CD14-positive monocyte (primary cell): ENCODE measurements around the gene CRY2. TPM values are rescaled to one million over a fixed set of nuclear protein-coding genes. Genes with fewer than 3 reads are reported as not detected.

Experiments used
- DNase-seq, 3 donors: peaks; one replicate each; pipeline ENCODE4 v3.0.0-alpha.2; 2011 to 2022
- H2AFZ ChIP-seq: 2 replicates; pipeline ENCODE4 v1.6.0; 2012; ENCODE audit warnings: mild to moderate bottlenecking, low read depth, low read length, inconsistent platforms; ENCODE audit not compliant: insufficient read depth, poor library complexity, severe bottlenecking
- H3K27ac ChIP-seq, 2 donors: 1 replicate in 1 of 2; 2 replicates in 1 of 2; pipeline ENCODE4 v1.5.1; 2012 to 2013; ENCODE audit warnings: low read length in 2 of 2, control low read depth in 1 of 2, inconsistent platforms in 1 of 2, low read depth in 1 of 2, mild to moderate bottlenecking in 1 of 2
- H3K27me3 ChIP-seq, 2 donors: one replicate each; pipeline versions ENCODE4 v1.6.0 to v1.6.1; 2011 to 2013; ENCODE audit warnings: low read length in 2 of 2; ENCODE audit not compliant: control insufficient read depth in 2 of 2, insufficient read depth in 2 of 2
- H3K36me3 ChIP-seq, 2 donors: replicated peaks in 1 of 2; 1 replicate in 1 of 2; 2 replicates in 1 of 2; pipeline versions ENCODE4 v1.5.1 to v1.6.1; 2012 to 2013; ENCODE audit warnings: low read length in 2 of 2, control low read depth in 1 of 2, inconsistent platforms in 1 of 2, mild to moderate bottlenecking in 1 of 2; ENCODE audit not compliant: insufficient read depth in 2 of 2, control insufficient read depth in 1 of 2
- H3K4me1 ChIP-seq, 2 donors: 1 replicate in 1 of 2; 2 replicates in 1 of 2; pipeline versions ENCODE4 v1.5.1 to v1.6.1; 2012 to 2013; ENCODE audit warnings: low read length in 2 of 2, control low read depth in 1 of 2, inconsistent platforms in 1 of 2, mild to moderate bottlenecking in 1 of 2, moderate library complexity in 1 of 2; ENCODE audit not compliant: insufficient read depth in 2 of 2, control insufficient read depth in 1 of 2
- H3K4me2 ChIP-seq: replicated peaks from 2 replicates; pipeline ENCODE3; 2012; ENCODE audit warnings: low read length, moderate library complexity, mild to moderate bottlenecking; ENCODE audit not compliant: poor library complexity, severe bottlenecking; ENCODE audit errors: extremely low read depth
- H3K4me3 ChIP-seq, 3 experiments: fragments of 200-600 bp in 1 of 3; sonication (generic) in 1 of 3; replicated peaks in 1 of 3; 1 replicate in 2 of 3; 2 replicates in 1 of 3; pipeline ENCODE4 v1.5.1; 2011 to 2013; ENCODE audit warnings: low read length in 3 of 3, mild to moderate bottlenecking in 3 of 3, control low read depth in 2 of 3, low read depth in 2 of 3, inconsistent platforms in 1 of 3, moderate library complexity in 1 of 3
- H3K79me2 ChIP-seq: 2 replicates; pipeline ENCODE4 v1.6.0; 2012; ENCODE audit warnings: mild to moderate bottlenecking, control low read depth, inconsistent platforms, low read length, moderate library complexity; ENCODE audit not compliant: insufficient read depth
- H3K9ac ChIP-seq: 2 replicates; pipeline ENCODE4 v1.6.0; 2017; ENCODE audit warnings: low read length, mild to moderate bottlenecking; ENCODE audit not compliant: insufficient read depth, poor library complexity, severe bottlenecking
- H3K9me3 ChIP-seq, 2 donors: replicated peaks in 1 of 2; 1 replicate in 1 of 2; 2 replicates in 1 of 2; pipeline versions ENCODE4 v1.5.1 to v1.6.1; 2012 to 2013; ENCODE audit warnings: low read length in 2 of 2, control low read depth in 1 of 2; ENCODE audit not compliant: control insufficient read depth in 1 of 2, insufficient read depth in 1 of 2
- H4K20me1 ChIP-seq: 2 replicates; pipeline ENCODE4 v1.6.0; 2012; ENCODE audit warnings: mild to moderate bottlenecking, low read length, control low read depth, moderate library complexity; ENCODE audit not compliant: insufficient read depth
- H3K27ac Mint-ChIP-seq, 7 donors: one replicate each; pipeline ENCODE4 v1.8.0; 2020; ENCODE audit warnings: mild to moderate bottlenecking in 7 of 7, mixed read lengths in 7 of 7, moderate library complexity in 6 of 7, inconsistent platforms in 2 of 7
- H3K27me3 Mint-ChIP-seq, 3 donors: one replicate each; pipeline ENCODE4 v1.8.0; 2021 to 2022; ENCODE audit warnings: low read depth in 3 of 3, mild to moderate bottlenecking in 3 of 3, mixed read lengths in 3 of 3, moderate library complexity in 3 of 3, inconsistent platforms in 1 of 3
- H3K36me3 Mint-ChIP-seq, 2 donors: one replicate each; pipeline ENCODE4 v1.8.0; 2020; ENCODE audit warnings: mixed read lengths in 2 of 2, inconsistent platforms in 1 of 2, mild to moderate bottlenecking in 1 of 2
- H3K4me1 Mint-ChIP-seq: one replicate; pipeline ENCODE4 v1.8.0; 2020; ENCODE audit warnings: mild to moderate bottlenecking, mixed read lengths
- H3K4me3 Mint-ChIP-seq, 2 donors: one replicate each; pipeline ENCODE4 v1.8.0; 2020; ENCODE audit warnings: mild to moderate bottlenecking in 2 of 2, mixed read lengths in 2 of 2, moderate library complexity in 1 of 2
- H3K9me3 Mint-ChIP-seq, 7 donors: one replicate each; pipeline ENCODE4 v1.8.0; 2020 to 2022; ENCODE audit warnings: mixed read lengths in 7 of 7, mild to moderate bottlenecking in 6 of 7, moderate library complexity in 6 of 7, inconsistent platforms in 2 of 7
- WGBS: methylation state at CpG from one replicate; pipeline ENCODE4 v1.1.5; 2013; ENCODE audit warnings: missing lambda C conversion rate; ENCODE audit not compliant: insufficient coverage; 5-methylcytosine and 5-hydroxymethylcytosine counted together
- intact Hi-C, 2 donors: fragments of 100-400 bp; cut with micrococcal nuclease; formaldehyde crosslinking; loops; one replicate each; pipeline versions ENCODE4 v1.15.0 to v1.15.1; 2023
- polyA plus RNA-seq, 3 donors: library from polyadenylated mRNA; depleted of rRNA in 1 of 3; unstranded in 2 of 3; stranded (reverse) in 1 of 3; fragments of 300-500 nt in 2 of 3; fragments of >200 nt in 1 of 3; fragmentation: Illumina TruSeq in 2 of 3; gene quantifications; 1 replicate in 2 of 3; 2 replicates in 1 of 3; pipeline ENCODE4 v1.2.3, GENCODE V29; 2012 to 2021
- TF ChIP-seq, protein P1 (sequence below): fragments of 200-600 bp; IDR thresholded peaks from one replicate; pipeline ENCODE4 v1.8.0; 2022; ENCODE audit warnings: antibody characterized with exemption, mild to moderate bottlenecking

CRY2 gene
- polyA plus RNA-seq, 3 donors: 5.1 to 12.5 (median 7.2) TPM

DNA sequence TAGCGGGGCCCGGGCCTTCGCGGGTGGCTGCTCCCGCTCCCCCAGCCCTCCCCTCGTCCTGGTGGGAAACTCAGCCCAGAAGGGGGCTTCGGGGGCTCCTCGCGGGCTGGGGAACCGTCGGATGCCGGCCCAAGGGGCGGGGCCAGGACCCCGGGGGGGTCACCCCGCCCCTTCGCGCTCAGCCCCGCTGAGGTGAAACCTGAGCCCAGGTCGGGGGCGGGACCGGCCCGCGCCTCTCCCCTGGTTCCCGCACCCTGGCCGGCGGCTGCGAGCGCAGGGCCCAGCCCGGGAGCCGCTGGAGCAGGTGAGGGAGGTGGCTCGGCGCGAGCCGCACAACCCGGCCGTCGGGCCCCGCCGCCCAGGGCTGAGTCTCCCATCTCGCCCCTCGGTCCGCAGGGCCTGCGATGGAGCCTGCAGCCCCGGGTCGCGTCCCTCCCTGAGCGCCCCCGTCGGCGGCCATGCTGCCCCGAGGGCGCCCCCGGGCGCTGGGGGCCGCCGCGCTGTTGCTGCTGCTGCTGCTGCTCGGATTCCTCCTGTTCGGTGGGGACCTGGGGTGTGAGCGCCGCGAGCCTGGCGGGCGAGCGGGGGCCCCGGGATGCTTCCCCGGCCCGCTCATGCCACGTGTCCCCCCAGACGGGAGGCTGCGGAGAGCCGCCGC, 75.3 kb downstream of the CRY2 start, which contains the start of gene LARGE2:
TSS of gene LARGE2 (plus strand) at position 232 of the 658 bp plus-strand sequence. CDS start at position 459, 227 bp downstream.
- peaks cover 3 to 9% of the 10 kb centered on the region in 2 donors for H3K36me3 Mint-ChIP-seq
- 1% methylated on average over 73 of the region's 73 CpGs for WGBS
- H3K27ac ChIP-seq: no peak within 1 kb of the TSS
- no peaks in the 10 kb centered on the region for H3K36me3 ChIP-seq
- H3K4me1 Mint-ChIP-seq: peaks cover 26% of the 10 kb centered on the region
- H2AFZ ChIP-seq: peak within 1 kb of the TSS; percentile 78
- intact Hi-C loops: no loop called here
- DNase-seq: no peak
- H3K9ac ChIP-seq: peak within 1 kb of the TSS; percentile 36
- TF ChIP-seq, protein P1, sequence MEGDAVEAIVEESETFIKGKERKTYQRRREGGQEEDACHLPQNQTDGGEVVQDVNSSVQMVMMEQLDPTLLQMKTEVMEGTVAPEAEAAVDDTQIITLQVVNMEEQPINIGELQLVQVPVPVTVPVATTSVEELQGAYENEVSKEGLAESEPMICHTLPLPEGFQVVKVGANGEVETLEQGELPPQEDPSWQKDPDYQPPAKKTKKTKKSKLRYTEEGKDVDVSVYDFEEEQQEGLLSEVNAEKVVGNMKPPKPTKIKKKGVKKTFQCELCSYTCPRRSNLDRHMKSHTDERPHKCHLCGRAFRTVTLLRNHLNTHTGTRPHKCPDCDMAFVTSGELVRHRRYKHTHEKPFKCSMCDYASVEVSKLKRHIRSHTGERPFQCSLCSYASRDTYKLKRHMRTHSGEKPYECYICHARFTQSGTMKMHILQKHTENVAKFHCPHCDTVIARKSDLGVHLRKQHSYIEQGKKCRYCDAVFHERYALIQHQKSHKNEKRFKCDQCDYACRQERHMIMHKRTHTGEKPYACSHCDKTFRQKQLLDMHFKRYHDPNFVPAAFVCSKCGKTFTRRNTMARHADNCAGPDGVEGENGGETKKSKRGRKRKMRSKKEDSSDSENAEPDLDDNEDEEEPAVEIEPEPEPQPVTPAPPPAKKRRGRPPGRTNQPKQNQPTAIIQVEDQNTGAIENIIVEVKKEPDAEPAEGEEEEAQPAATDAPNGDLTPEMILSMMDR: no peak
- H3K9me3 Mint-ChIP-seq: peaks cover 0 to 10% (median 6%) of the 10 kb centered on the region in 7 donors
- H3K27me3 ChIP-seq: peaks cover 6 to 23% of the 10 kb centered on the region in 2 donors
- H3K9me3 ChIP-seq: no peaks in the 10 kb centered on the region
- peak within 1 kb of the TSS in 1 of 3 experiments; percentile 65 for H3K4me3 ChIP-seq
- H3K4me3 Mint-ChIP-seq: peak within 1 kb of the TSS; percentile 79 to 90
- peaks cover 19 to 35% (median 32%) of the 10 kb centered on the region in 3 donors for H3K27me3 Mint-ChIP-seq
- H4K20me1 ChIP-seq: no peaks in the 10 kb centered on the region
- peak within 1 kb of the TSS; percentile 74 for H3K4me2 ChIP-seq
- peak within 1 kb of the TSS in 1 of 7 donors; percentile 41 for H3K27ac Mint-ChIP-seq
- H3K4me1 ChIP-seq: peaks cover 12 to 20% of the 10 kb centered on the region in 2 donors
- peaks cover under 1% of the 10 kb centered on the region for H3K79me2 ChIP-seq

DNA sequence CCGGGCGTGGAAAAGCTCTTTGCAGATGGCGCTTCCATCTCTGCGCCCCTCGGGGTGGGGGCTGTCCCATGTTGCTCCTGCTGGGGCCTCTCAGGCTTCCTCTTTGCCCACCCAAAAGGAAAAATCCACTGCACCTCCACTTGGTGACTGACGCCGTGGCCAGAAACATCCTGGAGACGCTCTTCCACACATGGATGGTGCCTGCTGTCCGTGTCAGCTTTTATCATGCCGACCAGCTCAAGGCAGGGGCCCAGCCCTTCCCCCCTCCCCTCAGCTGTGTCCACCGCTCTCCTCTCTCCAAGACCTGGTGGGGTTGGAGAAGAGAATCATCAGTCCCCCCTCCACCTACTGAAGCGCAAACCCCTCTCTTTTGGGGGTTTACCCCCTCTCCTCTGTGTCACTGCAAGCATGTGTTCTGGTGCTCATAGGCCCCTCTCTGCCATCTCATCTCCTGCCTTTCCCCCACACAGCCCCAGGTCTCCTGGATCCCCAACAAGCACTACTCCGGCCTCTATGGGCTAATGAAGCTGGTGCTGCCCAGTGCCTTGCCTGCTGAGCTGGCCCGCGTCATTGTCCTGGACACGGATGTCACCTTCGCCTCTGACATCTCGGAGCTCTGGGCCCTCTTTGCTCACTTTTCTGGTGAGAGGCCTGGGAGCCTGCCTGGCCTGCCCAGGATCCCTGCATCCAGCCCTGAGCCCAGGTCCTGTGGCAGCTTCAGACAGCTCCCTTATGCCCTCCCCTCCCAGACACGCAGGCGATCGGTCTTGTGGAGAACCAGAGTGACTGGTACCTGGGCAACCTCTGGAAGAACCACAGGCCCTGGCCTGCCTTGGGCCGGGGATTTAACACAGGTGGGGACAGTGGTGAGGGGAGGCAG, 77.0 kb downstream of the CRY2 start:
- Histone ChIP-seq H3K9me3 (no peaks in the 10 kb centered on the region), H3K27me3 (peaks cover 6 to 23% of the 10 kb centered on the region in 2 donors), H3K4me3 (no peak overlapping the region), H2AFZ (no peak overlapping the region), H3K79me2 (peaks cover 4% of the 10 kb centered on the region), H3K27ac (no peak overlapping the region), H3K4me1 (peaks cover 9 to 20% of the 10 kb centered on the region in 2 donors), H4K20me1 (peaks cover 7% of the 10 kb centered on the region), H3K36me3 (no peaks in the 10 kb centered on the region), H3K4me2 (no peak overlapping the region), H3K9ac (no peak overlapping the region)
- peaks cover 0 to 10% (median 6%) of the 10 kb centered on the region in 7 donors for H3K9me3 Mint-ChIP-seq
- intact Hi-C loops: no loop called here
- H3K36me3 Mint-ChIP-seq: peaks cover 3 to 9% of the 10 kb centered on the region in 2 donors
- DNase-seq: no peak
- H3K4me1 Mint-ChIP-seq: peaks cover 27% of the 10 kb centered on the region
- 94% methylated on average over 11 of the region's 22 CpGs for WGBS
- peak overlapping the region in 1 of 2 donors; percentile 73 for H3K4me3 Mint-ChIP-seq
- peaks cover 19 to 35% (median 32%) of the 10 kb centered on the region in 3 donors for H3K27me3 Mint-ChIP-seq
- peak overlapping the region in 2 of 7 donors; percentile 25 to 32 for H3K27ac Mint-ChIP-seq
- TF ChIP-seq, protein P1: no peak
